HEK293T (cell line): Measurements from ENCODE around the gene MAD1L1.

Source experiments
- ARNT ChIP-seq: fragments of 450-650 bp; IDR thresholded peaks from 2 replicates; pipeline ENCODE4 v1.6.1; 2017; ENCODE audit warnings: mild to moderate bottlenecking
- BHLHE40 ChIP-seq: fragments of 450-650 bp; IDR thresholded peaks from 2 replicates; pipeline ENCODE4 v1.6.1; 2016; ENCODE audit warnings: mild to moderate bottlenecking, moderate library complexity, borderline replicate concordance
- ELF4 ChIP-seq: fragments of 450-650 bp; IDR thresholded peaks from 2 replicates; pipeline ENCODE4 v1.6.1; 2017; ENCODE audit warnings: antibody characterized with exemption
- FOXK2 ChIP-seq: fragments of 450-650 bp; IDR thresholded peaks from 2 replicates; pipeline ENCODE4 v1.6.1; 2016; ENCODE audit warnings: mild to moderate bottlenecking
- FOXM1 ChIP-seq: fragments of 450-650 bp; IDR thresholded peaks from 2 replicates; pipeline ENCODE4 v1.6.1; 2017; ENCODE audit warnings: mild to moderate bottlenecking, borderline replicate concordance
- LEF1 ChIP-seq: fragments of 450-650 bp; IDR thresholded peaks from 2 replicates; pipeline ENCODE4 v1.6.1; 2017; ENCODE audit warnings: mild to moderate bottlenecking, borderline replicate concordance
- TARDBP ChIP-seq: fragments of 450-650 bp; IDR thresholded peaks from 2 replicates; pipeline ENCODE4 v1.6.1; 2016
- ZNF384 ChIP-seq: fragments of 450-650 bp; IDR thresholded peaks from 2 replicates; pipeline ENCODE4 v1.6.1; 2016

DNA sequence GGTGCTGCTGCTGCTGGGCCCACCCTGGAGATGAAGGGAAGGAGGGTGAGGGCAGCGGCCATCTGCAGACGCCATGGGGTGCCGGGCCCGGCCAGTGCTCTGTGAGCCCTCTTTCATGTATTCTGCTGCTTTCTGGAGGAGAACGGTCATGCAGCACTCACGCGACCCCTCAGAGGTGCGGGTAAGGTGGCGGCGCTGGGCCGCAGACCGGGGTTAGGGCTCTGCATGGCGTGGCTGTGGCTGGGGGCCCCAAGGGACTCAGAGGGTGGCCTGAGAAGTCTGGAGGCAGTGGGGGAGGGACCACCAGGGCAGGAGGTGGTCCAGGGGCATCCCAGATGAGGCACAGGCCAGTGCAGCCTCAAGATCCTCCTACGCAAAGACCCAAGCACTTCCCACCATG lies 287.2 kb downstream of the MAD1L1 start:
- no peak for TF ChIP-seq FOXM1
- TF ChIP-seq ZNF384, result no peak
- TF ChIP-seq TARDBP, result no peak
- TF ChIP-seq LEF1, result no peak
- TF ChIP-seq BHLHE40, result no peak
- TF ChIP-seq ELF4, result no peak
- no peak for TF ChIP-seq FOXK2
- no peak for TF ChIP-seq ARNT
